Measurements from ENCODE around the gene RAI1. TPM values are rescaled to one million over a fixed set of nuclear protein-coding genes. Genes with fewer than 3 reads are reported as not detected.
A peak's percentile ranks its signal among the peaks of the same experiment; 100 is the strongest.

The RAI1 gene
- total RNA-seq (2016; rRNA removed; fragmentation: Illumina TruSeq; extraction: Trizol): 5.1 and 5.2 TPM in 2 replicates
- 2.6 and 3.4 TPM in 2 replicates for total RNA-seq (2016; cell fraction: cytosol; rRNA removed; fragmentation: Illumina TruSeq; extraction: Trizol; ENCODE audit: low read depth)
- total RNA-seq (2016; cell fraction: insoluble cytoplasmic fraction; rRNA removed; fragmentation: Illumina TruSeq; extraction: Trizol): 5.2 and 5.4 TPM in 2 replicates
- total RNA-seq (2016; cell fraction: membrane; rRNA removed; fragmentation: Illumina TruSeq; extraction: Trizol): 4.3 and 5.6 TPM in 2 replicates
- 7.2 and 9.2 TPM in 2 replicates for total RNA-seq (2016; cell fraction: nucleus; rRNA removed; fragmentation: Illumina TruSeq; extraction: Trizol)
- polyA plus RNA-seq (2011; rRNA removed): 3.4 and 3.9 TPM in 2 replicates
- polyA plus RNA-seq (2011; cell fraction: cytosol; rRNA removed): 1.9 and 2.7 TPM in 2 replicates
- 15.5 and 22.7 TPM in 2 replicates for polyA plus RNA-seq (2011; cell fraction: nucleus; rRNA removed)
- 6.0 and 9.1 TPM in 2 replicates for polyA plus RNA-seq (2012)
- polyA plus RNA-seq (2016; cell fraction: cytosol; fragmentation: Illumina TruSeq; extraction: Trizol; ENCODE audit: low read depth): 3.8 and 4.7 TPM in 2 replicates
- polyA plus RNA-seq (2016; cell fraction: insoluble cytoplasmic fraction; fragmentation: Illumina TruSeq; extraction: Trizol; ENCODE audit: low read depth): 8.3 and 10.1 TPM in 2 replicates
- 5.1 and 5.2 TPM in 2 replicates for polyA plus RNA-seq (2016; cell fraction: membrane; fragmentation: Illumina TruSeq; extraction: Trizol; ENCODE audit: low read depth)
- 24.6 and 26.3 TPM in 2 replicates for polyA plus RNA-seq (2016; cell fraction: nucleus; fragmentation: Illumina TruSeq; extraction: Trizol; ENCODE audit: insufficient read depth, low read depth)
- polyA minus RNA-seq (2011; rRNA and poly(A)+ RNA removed; ENCODE audit: low replicate concordance): 7.4 and 12.2 TPM in 2 replicates
- 6.2 and 6.7 TPM in 2 replicates for polyA minus RNA-seq (2011; cell fraction: cytosol; rRNA and poly(A)+ RNA removed)
- polyA minus RNA-seq (2011; cell fraction: nucleus; rRNA and poly(A)+ RNA removed): 9.0 and 12.1 TPM in 2 replicates
- percentile 69 among the genes with signal in this experiment for Bru-seq, nascent RNA
- percentile 80 among the genes with signal in this experiment for BruChase-seq, experiment 1, labeled RNA remaining after a 6-hour chase
- percentile 81 among the genes with signal in this experiment for BruChase-seq, experiment 2, labeled RNA remaining after a 2-hour chase
- long read RNA-seq, experiment 1, partial matches to known transcripts: 8 of 8 reads
- long read RNA-seq, experiment 1, other reads (novel, unspliced or antisense): 0 of 8 reads
- long read RNA-seq, experiment 2, full-length matches to known transcripts: 6 of 37 reads
- long read RNA-seq, experiment 2, partial matches to known transcripts: 18 of 37 reads
- long read RNA-seq, experiment 2, other reads (novel, unspliced or antisense): 13 of 37 reads

GRCh38 chr17:17681187-17681743 lies at the start of gene RAI1:
RAI1 (plus strand) TSS chr17:17681458; CDS start chr17:17792949, 111,491 bp downstream.
- BruUV-seq (replicated peaks): no TSS peak
- Histone ChIP-seq H3K79me2 (ENCODE audit: insufficient read depth, low read length) (peaks cover 39% of the 10 kb centered on the region), H3K9ac (ENCODE audit: insufficient read depth, low read depth, low read length) (peak within 1 kb of the TSS; percentile 82), H2AFZ (ENCODE audit: low read length) (no peak within 1 kb of the TSS), H3K4me1 (ENCODE audit: insufficient read depth, low read length) (peaks cover 60% of the 10 kb centered on the region), H4K20me1 (ENCODE audit: insufficient read depth, low read length) (peaks cover 29% of the 10 kb centered on the region), H3K4me2 (ENCODE audit: low read depth, low read length) (peak within 1 kb of the TSS; percentile 90), H3K9me3 (ENCODE audit: low read length) (no peaks in the 10 kb centered on the region), H3K4me3 (replicated peaks in 1 of 3; ENCODE audit: insufficient read depth in 1 of 3, low read depth in 2 of 3, low read length in 3 of 3) (peak within 1 kb of the TSS; percentile 90 to 96 (median 95)), H3K36me3 (replicated peaks in 1 of 2; ENCODE audit: control insufficient read depth in 1 of 2, insufficient read depth in 2 of 2, low read length in 2 of 2) (no peaks in the 10 kb centered on the region; a peak in 2 of 5 replicates), H3K27ac (ENCODE audit: extremely low read length, insufficient read depth, low read length) (peak within 1 kb of the TSS; percentile 82), H3K27me3 (ENCODE audit: control insufficient read depth in 1 of 2, insufficient read depth in 2 of 2, low read length in 2 of 2) (no peaks in the 10 kb centered on the region; a peak in 1 of 5 replicates)
- 2% methylated on average over 10 of the region's 84 CpGs for WGBS (ENCODE audit: low lambda C conversion rate)
- peak; percentile 56 for DNase-seq (ENCODE audit: low spot score)
- CTCF ChIA-PET (ENCODE audit: low intra/inter-chr PET ratio, low total read pairs): interaction anchor here (0.6 to 1.6 kb wide), 4 partner anchors 22 to 179 kb away, joined by 3 to 6 read pairs (median 4); no protein-coding TSS in a partner anchor
- in situ Hi-C loops (cut with HindIII; ENCODE audit: extremely low pct_ligation_motif_present, low pct_unique_long_range_greater_than_20kb): loop anchor here (5.0 kb wide), 1 partner anchor 41 kb away; no protein-coding TSS in a partner anchor
- POLR2A ChIA-PET: interaction anchor here (0.6 to 4.8 kb wide), 3 partner anchors 13 to 22 kb away, joined by 3 to 40 read pairs (median 4); no protein-coding TSS in a partner anchor
- FAIRE-seq: no peak
- intact Hi-C loops (cut with micrococcal nuclease; ENCODE audit: unreplicated experiment): loop anchor here (5.0 kb wide), 1 partner anchor 36 kb away; no protein-coding TSS in a partner anchor
- ATAC-seq: peak; percentile 68
- TF ChIP-seq ZNF737 (CRISPR knock-in tag; IDR thresholded peaks at IDR 0.05; ENCODE audit: borderline replicate concordance): no peak
- 0 out of 2 replicates have a peak, but pooled peaks have one; percentile 8 for TF ChIP-seq ZMYM4 (CRISPR knock-in tag; IDR thresholded peaks at IDR 0.05)
- TF ChIP-seq POLR2G (IDR thresholded peaks at IDR 0.05; ENCODE audit: low read depth, low read length): 0 out of 2 replicates have a peak, but pooled peaks have one; percentile 23
- TF ChIP-seq KLF11 (CRISPR knock-in tag; IDR thresholded peaks at IDR 0.05): no peak
- TF ChIP-seq GATA4 (IDR thresholded peaks at IDR 0.05; ENCODE audit: borderline replicate concordance, low read depth): no peak
- TF ChIP-seq ZBTB8A (CRISPR knock-in tag; IDR thresholded peaks at IDR 0.05; ENCODE audit: borderline replicate concordance, low read depth): no peak
- TF ChIP-seq ZNF276 (CRISPR knock-in tag; IDR thresholded peaks at IDR 0.05; ENCODE audit: low read depth): no peak
- TF ChIP-seq ZNF30 (CRISPR knock-in tag; IDR thresholded peaks at IDR 0.05): no peak
- peak; percentile 70 for TF ChIP-seq RBFOX2 (IDR thresholded peaks at IDR 0.05; ENCODE audit: low read depth, low read length)
- peak; percentile 99 for TF ChIP-seq RAD21 (CRISPR knock-in tag; IDR thresholded peaks at IDR 0.05)
- no peak for TF ChIP-seq TBP (CRISPR knock-in tag; IDR thresholded peaks at IDR 0.05)
- TF ChIP-seq HNRNPLL (IDR thresholded peaks at IDR 0.05; ENCODE audit: low read depth, low read length, poor library complexity, severe bottlenecking): no peak
- no peak for TF ChIP-seq E2F5 (CRISPR knock-in tag; conservative IDR thresholded peaks at IDR 0.05)
- no peak for TF ChIP-seq IRF2 (CRISPR knock-in tag; IDR thresholded peaks at IDR 0.05)

Measured in HepG2 (cell line).